Esophagus squamous epithelium (tissue), 5 donors: ENCODE results near the gene GPNMB. TPM values are rescaled to one million over a fixed set of nuclear protein-coding genes. Genes with fewer than 3 reads are reported as not detected.

ENCODE experiments used
- DNase-seq: peaks from one replicate; lab custom pipeline; 2025; lab: John Stamatoyannopoulos, UW
- H3K27ac ChIP-seq, 4 donors: fragments of 200-600 bp; sonication (generic); one replicate each; pipeline ENCODE4 v1.5.1; 2016 to 2019; ENCODE audit warnings: mild to moderate bottlenecking in 1 of 4
- H3K27me3 ChIP-seq, 4 donors: fragments of 200-600 bp; sonication (generic); 1 replicate in 3 of 4; 2 replicates in 1 of 4; pipeline versions ENCODE4 v1.5.1 to v1.6.0; 2017 to 2021; ENCODE audit warnings: antibody characterized with exemption in 1 of 4
- H3K36me3 ChIP-seq, 3 donors: fragments of 200-600 bp; sonication (generic); one replicate each; pipeline ENCODE4 v1.5.1; 2016 to 2019
- H3K4me1 ChIP-seq, 3 donors: fragments of 200-600 bp; sonication (generic); one replicate each; pipeline ENCODE4 v1.5.1; 2017 to 2019
- H3K4me3 ChIP-seq, 4 donors: fragments of 200-600 bp; sonication (generic); 1 replicate in 3 of 4; 2 replicates in 1 of 4; pipeline ENCODE4 v1.5.1; 2016 to 2019; ENCODE audit warnings: mild to moderate bottlenecking in 2 of 4, moderate library complexity in 1 of 4
- H3K9me3 ChIP-seq, 3 donors: fragments of 200-600 bp; sonication (generic); one replicate each; pipeline ENCODE4 v1.5.1; 2016 to 2019
- POLR2A ChIP-seq, 4 donors: fragments of 450-650 bp; IDR thresholded peaks; one replicate each; pipeline ENCODE4 v1.6.1; 2017; ENCODE audit warnings: antibody characterized with exemption in 4 of 4, mild to moderate bottlenecking in 4 of 4, moderate library complexity in 3 of 4
- whole genome bisulfite sequencing, 2 donors: methylation state at CpG; one replicate each; pipeline ENCODE4 v1.1.5; 2018; 5-methylcytosine and 5-hydroxymethylcytosine counted together
- intact Hi-C: fragments of 100-400 bp; cut with DNase I; formaldehyde crosslinking; loops from one replicate; pipeline ENCODE4 v1.15.0; 2022
- total RNA-seq, 4 donors: library from RNA; depleted of rRNA; stranded (reverse); fragments of >200 nt; gene quantifications; one replicate each; pipeline ENCODE4 v1.1.0, GENCODE V29; 2016
- TF ChIP-seq, protein P1 (sequence below), 6 experiments: fragments of 450-650 bp in 4 of 6; fragments of 200-600 bp in 2 of 6; sonication (generic) in 2 of 6; IDR thresholded peaks; one replicate each; pipeline ENCODE4 v1.5.1; 2016 to 2019; ENCODE audit warnings: antibody characterized with exemption in 6 of 6, mild to moderate bottlenecking in 4 of 6, moderate library complexity in 4 of 6
- donor health status: DM: yes; HTN: yes; CAD: no.

GPNMB gene
- total RNA-seq, 4 donors from 2014 or later: 34.5 to 187 (median 107) TPM

GRCh38 chr7:23294549-23295400 lies 48.2 kb downstream of the GPNMB start:
- WGBS, 2 donors: 65 to 81% methylated on average over 6 of the region's 6 CpGs
- Histone ChIP-seq H3K27me3 (peaks cover 0 to 4% (median 0%) of the 10 kb centered on the region in 4 donors), H3K27ac (no peak overlapping the region), H3K4me1 (peaks cover 8 to 33% (median 8%) of the 10 kb centered on the region in 3 donors), H3K4me3 (no peak overlapping the region), H3K36me3 (no peaks in the 10 kb centered on the region), H3K9me3 (no peaks in the 10 kb centered on the region)
- TF ChIP-seq POLR2A (IDR thresholded peaks at IDR 0.05): no peak
- TF ChIP-seq, protein P1, sequence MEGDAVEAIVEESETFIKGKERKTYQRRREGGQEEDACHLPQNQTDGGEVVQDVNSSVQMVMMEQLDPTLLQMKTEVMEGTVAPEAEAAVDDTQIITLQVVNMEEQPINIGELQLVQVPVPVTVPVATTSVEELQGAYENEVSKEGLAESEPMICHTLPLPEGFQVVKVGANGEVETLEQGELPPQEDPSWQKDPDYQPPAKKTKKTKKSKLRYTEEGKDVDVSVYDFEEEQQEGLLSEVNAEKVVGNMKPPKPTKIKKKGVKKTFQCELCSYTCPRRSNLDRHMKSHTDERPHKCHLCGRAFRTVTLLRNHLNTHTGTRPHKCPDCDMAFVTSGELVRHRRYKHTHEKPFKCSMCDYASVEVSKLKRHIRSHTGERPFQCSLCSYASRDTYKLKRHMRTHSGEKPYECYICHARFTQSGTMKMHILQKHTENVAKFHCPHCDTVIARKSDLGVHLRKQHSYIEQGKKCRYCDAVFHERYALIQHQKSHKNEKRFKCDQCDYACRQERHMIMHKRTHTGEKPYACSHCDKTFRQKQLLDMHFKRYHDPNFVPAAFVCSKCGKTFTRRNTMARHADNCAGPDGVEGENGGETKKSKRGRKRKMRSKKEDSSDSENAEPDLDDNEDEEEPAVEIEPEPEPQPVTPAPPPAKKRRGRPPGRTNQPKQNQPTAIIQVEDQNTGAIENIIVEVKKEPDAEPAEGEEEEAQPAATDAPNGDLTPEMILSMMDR (IDR thresholded peaks at IDR 0.05): no peak
- no peak for DNase-seq
- intact Hi-C loops: no loop called here

DNA sequence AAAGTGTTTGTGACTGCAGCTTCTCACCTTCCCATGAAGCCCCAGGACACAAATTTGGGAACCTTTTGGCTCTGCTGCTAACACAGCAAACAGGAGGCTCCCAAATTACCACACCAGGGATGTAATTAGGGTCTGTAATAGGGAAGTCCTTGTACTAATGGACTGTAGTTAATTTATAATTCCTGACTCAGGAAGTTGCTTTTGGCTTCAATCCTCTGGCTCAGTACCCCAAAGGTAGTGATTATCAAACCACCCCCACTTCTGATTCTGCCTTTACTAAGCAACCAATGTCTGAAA lies 48.8 kb downstream of the GPNMB start:
- TF ChIP-seq, protein P1 (IDR thresholded peaks at IDR 0.05): no peak
- TF ChIP-seq POLR2A (IDR thresholded peaks at IDR 0.05): no peak
- Histone ChIP-seq H3K4me3 (no peak overlapping the region), H3K27ac (no peak overlapping the region), H3K4me1 (peaks cover 8 to 39% (median 11%) of the 10 kb centered on the region in 3 donors), H3K9me3 (no peaks in the 10 kb centered on the region), H3K27me3 (peaks cover 0 to 4% (median 0%) of the 10 kb centered on the region in 4 donors), H3K36me3 (no peaks in the 10 kb centered on the region)
- intact Hi-C loops: no loop called here
- DNase-seq: no peak

GRCh38 chr7:23298141-23298881 lies 51.7 kb downstream of the GPNMB start:
- Histone ChIP-seq H3K27ac (peak overlapping the region; percentile 83 to 88 (median 84)), H3K27me3 (peaks cover 0 to 4% (median 0%) of the 10 kb centered on the region in 4 donors), H3K36me3 (peaks cover 0 to 29% (median 0%) of the 10 kb centered on the region in 3 donors), H3K4me1 (peaks cover 8 to 57% (median 16%) of the 10 kb centered on the region in 3 donors), H3K9me3 (no peaks in the 10 kb centered on the region), H3K4me3 (peak overlapping the region; percentile 77 to 82 (median 80))
- TF ChIP-seq, protein P1 (IDR thresholded peaks at IDR 0.05): no peak
- no peak for TF ChIP-seq POLR2A (IDR thresholded peaks at IDR 0.05)
- intact Hi-C loops: no loop called here
- DNase-seq: no peak
- 53 to 57% methylated on average over 7 to 11 of the region's 11 CpGs for WGBS, 2 donors

DNA sequence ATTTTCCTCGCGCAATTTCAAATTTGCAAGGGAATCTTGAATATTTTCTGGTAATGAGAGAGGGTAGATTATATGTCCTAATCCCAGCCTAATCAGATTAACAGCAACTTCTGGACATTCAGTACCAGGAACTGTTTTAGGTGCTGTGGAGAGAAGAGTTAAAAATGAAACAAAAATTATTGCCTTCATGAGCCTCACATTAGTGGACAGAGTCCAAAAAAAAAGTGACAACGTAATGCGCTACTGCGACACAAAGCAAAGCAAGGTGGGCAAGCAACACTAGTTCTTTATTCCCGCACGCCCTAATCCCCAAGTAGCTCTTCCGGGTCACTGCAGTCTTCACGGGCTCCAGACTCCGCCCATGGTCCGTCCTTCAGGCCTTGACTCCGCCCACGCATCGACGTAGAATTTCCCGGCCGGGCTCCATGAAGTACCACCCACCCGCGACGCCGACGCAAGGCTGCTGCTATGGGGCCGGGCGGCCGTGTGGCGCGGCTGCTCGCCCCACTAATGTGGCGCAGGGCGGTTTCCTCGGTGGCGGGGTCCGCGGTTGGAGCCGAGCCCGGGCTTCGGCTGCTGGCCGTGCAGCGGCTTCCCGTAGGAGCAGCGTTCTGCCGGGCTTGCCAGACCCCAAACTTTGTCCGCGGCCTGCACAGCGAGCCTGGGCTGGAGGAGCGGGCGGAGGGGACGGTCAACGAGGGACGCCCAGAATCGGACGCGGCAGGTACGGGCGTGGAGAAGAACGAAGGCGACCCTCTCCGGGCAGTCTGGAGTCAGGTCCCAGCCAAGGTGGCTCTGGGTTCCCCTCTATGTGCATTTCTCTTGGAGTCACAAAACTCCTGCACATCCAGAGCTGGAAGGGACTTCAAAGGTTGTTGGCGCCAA lies 52.6 kb downstream of the GPNMB start, which contains the start of gene MALSU1:
MALSU1 (plus strand) TSS at position 455 of the 885 bp plus-strand sequence; CDS start at position 469, 14 bp downstream.
- peak; percentile 83 for DNase-seq
- Histone ChIP-seq H3K27me3 (peaks cover 0 to 4% (median 0%) of the 10 kb centered on the region in 4 donors), H3K4me1 (peaks cover 8 to 55% (median 16%) of the 10 kb centered on the region in 3 donors), H3K4me3 (peak within 1 kb of the TSS; percentile 77 to 82 (median 80)), H3K36me3 (peaks cover 0 to 36% (median 0%) of the 10 kb centered on the region in 3 donors), H3K9me3 (no peaks in the 10 kb centered on the region), H3K27ac (peak within 1 kb of the TSS; percentile 83 to 88 (median 84))
- intact Hi-C loops: no loop called here
- 9 to 11% methylated on average over 9 to 17 of the region's 59 CpGs for WGBS, 2 donors
- TF ChIP-seq POLR2A (IDR thresholded peaks at IDR 0.05): peak in 3 of 4 donors; percentile 58 to 84 (median 80)
- TF ChIP-seq, protein P1 (IDR thresholded peaks at IDR 0.05): no peak
